Measurements from ENCODE around the gene USP6.
A peak's percentile ranks its signal among the peaks of the same experiment; 100 is the strongest.
"Not testable (repeated sequence)": the region's sequence is repeated elsewhere in the genome, so short reads cannot be mapped to it uniquely, and the experiment has no call there.

USP6 gene

GRCh38 chr17:5200360-5200759 is 84.5 kb downstream of the USP6 start:
- no peak for DNase-seq

DNA sequence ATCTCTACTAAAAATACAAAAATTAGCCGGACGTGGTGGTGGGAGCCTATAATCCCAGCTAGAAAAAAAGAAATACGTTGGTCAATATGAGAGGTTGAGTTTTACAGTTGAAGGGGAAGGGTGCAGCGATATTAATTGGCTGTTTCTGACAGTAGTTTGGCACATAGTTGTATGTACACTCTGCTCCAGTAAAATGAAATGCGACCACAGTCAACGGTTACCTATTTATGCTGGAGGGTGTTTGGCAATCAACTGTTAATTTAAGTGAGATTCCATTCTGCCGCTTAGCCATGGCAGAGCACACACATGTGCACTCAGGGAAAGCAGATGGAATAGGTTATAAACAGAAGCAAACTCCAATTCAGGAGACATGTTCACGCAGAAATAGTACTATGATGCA is 85.2 kb downstream of the USP6 start:
- DNase-seq: no peak

GRCh38 chr17:5203178-5203907 is 87.5 kb downstream of the USP6 start:
- no peak for DNase-seq

DNA sequence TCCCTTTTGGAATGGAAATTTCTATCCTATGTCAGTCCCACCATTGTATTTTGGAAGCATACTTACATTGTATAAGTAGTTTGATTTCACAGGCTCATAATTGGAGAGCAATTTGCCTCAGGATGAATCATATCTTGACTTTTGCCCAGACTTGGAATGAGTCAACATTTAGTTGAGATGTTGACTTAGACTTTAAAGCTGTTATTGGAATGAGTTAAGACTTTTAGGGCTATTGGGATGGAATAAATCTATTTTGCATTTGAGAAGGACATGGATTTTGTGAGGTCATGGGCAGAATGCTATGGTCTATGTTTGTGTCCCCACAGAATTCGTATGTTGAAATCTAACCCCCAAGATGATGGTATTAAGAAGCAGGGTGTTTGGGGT is 88.1 kb downstream of the USP6 start:
- no peak for DNase-seq

GRCh38 chr17:5209396-5209795 is 93.6 kb downstream of the USP6 start:
- no peak for DNase-seq

DNA sequence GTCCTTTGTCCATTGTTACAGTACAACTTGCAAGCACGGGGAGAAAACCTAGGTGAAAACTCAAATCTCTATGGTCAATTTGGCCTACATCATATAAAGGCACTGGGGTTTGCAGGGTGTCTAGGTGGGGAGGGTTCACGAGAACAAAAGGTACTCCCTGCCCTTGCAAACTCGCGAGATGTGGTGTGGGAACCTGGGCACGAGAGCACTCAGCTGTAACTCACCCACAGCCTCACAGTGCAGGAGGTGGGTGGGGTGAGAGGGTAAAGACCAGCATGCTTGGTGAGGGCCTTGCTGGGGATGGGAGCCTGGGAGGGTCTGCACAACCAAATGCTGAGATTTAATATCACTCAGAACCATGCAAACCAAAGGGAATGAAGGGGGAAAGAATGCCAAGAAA is 94.3 kb downstream of the USP6 start:
- DNase-seq: no peak

- DNase-seq: peak; percentile 71
Observed at GRCh38 chr17:5210614-5211252, 94.9 kb downstream of the USP6 start.

GRCh38 chr17:5211458-5211857 is 95.6 kb downstream of the USP6 start:
- DNase-seq: peak; percentile 80

GRCh38 chr17:5217562-5217961 is 101.7 kb downstream of the USP6 start:
- DNase-seq: not testable (repeated sequence)

GRCh38 chr17:5219536-5219935 is 103.7 kb downstream of the USP6 start:
- DNase-seq: no peak

GRCh38 chr17:5220074-5220473 is 104.2 kb downstream of the USP6 start:
- DNase-seq: no peak

DNA sequence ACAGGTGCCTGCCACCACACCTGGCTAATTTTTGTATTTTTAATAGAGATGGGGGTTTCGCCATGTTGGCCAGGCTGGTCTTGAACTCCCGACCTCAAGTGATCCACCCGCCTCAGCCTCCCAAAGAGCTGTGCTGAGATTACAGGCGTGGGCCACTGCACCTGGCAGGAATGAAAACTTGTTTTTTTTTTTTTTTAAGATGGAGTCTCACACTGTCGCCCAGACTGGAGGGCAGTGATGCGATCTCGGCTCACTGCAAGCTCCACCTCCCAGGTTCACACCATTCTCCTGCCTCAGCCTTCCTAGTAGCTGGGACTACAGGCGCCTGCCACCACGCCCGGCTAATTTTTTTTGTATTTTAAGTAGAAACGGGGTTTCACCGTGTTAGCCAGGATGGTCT is 106.1 kb downstream of the USP6 start:
- DNase-seq: not testable (repeated sequence)

Measured in inflammatory macrophage treated with lipopolysaccharide for 4 hours (primary cell).